NCI-H526 treated with DMSO at 0.1 percent for 48 hours (cell line): ENCODE measurements around the gene RAB36.

Experiments
- DNase-seq: peaks from one replicate; lab custom pipeline; 2025; lab: John Stamatoyannopoulos, UW

RAB36 gene

GRCh38 chr22:23182309-23183060, 37.2 kb downstream of the RAB36 start:
- peak; percentile 33 for DNase-seq

- no peak for DNase-seq
Measured at GRCh38 chr22:23183061-23183698, 37.9 kb downstream of the RAB36 start.

GRCh38 chr22:23184100-23184763, 39.0 kb downstream of the RAB36 start:
- DNase-seq = no peak

GRCh38 chr22:23184764-23185113, 39.5 kb downstream of the RAB36 start:
- DNase-seq = no peak

- DNase-seq = no peak
Measured at GRCh38 chr22:23187211-23187610, 41.9 kb downstream of the RAB36 start.

GRCh38 chr22:23187871-23188700, 42.8 kb downstream of the RAB36 start:
- DNase-seq = no peak

GRCh38 chr22:23190526-23190925, 45.2 kb downstream of the RAB36 start:
- no peak for DNase-seq

GRCh38 chr22:23192133-23192532, 46.9 kb downstream of the RAB36 start:
- DNase-seq = no peak

GRCh38 chr22:23192558-23192957, 47.3 kb downstream of the RAB36 start:
- no peak for DNase-seq

GRCh38 chr22:23193196-23193827, 48.0 kb downstream of the RAB36 start:
- DNase-seq = no peak

GRCh38 chr22:23193882-23194281, 48.6 kb downstream of the RAB36 start:
- no peak for DNase-seq

GRCh38 chr22:23196165-23196564, 50.9 kb downstream of the RAB36 start:
- DNase-seq = no peak

- DNase-seq = no peak
Measured at GRCh38 chr22:23197836-23198235, 52.6 kb downstream of the RAB36 start.

GRCh38 chr22:23199159-23199558, 53.9 kb downstream of the RAB36 start:
- DNase-seq = no peak

- DNase-seq = no peak
Measured at GRCh38 chr22:23200898-23201297, 55.6 kb downstream of the RAB36 start.

GRCh38 chr22:23202812-23203451, 57.7 kb downstream of the RAB36 start:
- no peak for DNase-seq

GRCh38 chr22:23203452-23204124, 58.3 kb downstream of the RAB36 start:
- DNase-seq = no peak

- no peak for DNase-seq
Measured at GRCh38 chr22:23204125-23204488, 58.8 kb downstream of the RAB36 start.

GRCh38 chr22:23204541-23205157, 59.4 kb downstream of the RAB36 start:
- DNase-seq = no peak

- DNase-seq = no peak
Measured at GRCh38 chr22:23205339-23206049, 60.2 kb downstream of the RAB36 start.
